GM12801 (cell line): ENCODE results near the gene CORO1C.

Experiments
- CTCF ChIP-seq: IDR thresholded peaks from one replicate; pipeline ENCODE4 v1.5.1; 2011; ENCODE audit warnings: control low read depth; ENCODE audit not compliant: insufficient read length; ENCODE audit errors: extremely low read depth

Gene CORO1C

GRCh38 chr12:108732489-108733229 is 1.3 kb upstream of the CORO1C start:
- no peak for TF ChIP-seq CTCF

GRCh38 chr12:108731866-108732461 is 646 bp upstream of the CORO1C start:
- no peak for TF ChIP-seq CTCF

- no peak for TF ChIP-seq CTCF
Measured at GRCh38 chr12:108730365-108731104, 783 bp downstream of the CORO1C start.

GRCh38 chr12:108729612-108730364 is 1.5 kb downstream of the CORO1C start:
- TF ChIP-seq CTCF: no peak

DNA sequence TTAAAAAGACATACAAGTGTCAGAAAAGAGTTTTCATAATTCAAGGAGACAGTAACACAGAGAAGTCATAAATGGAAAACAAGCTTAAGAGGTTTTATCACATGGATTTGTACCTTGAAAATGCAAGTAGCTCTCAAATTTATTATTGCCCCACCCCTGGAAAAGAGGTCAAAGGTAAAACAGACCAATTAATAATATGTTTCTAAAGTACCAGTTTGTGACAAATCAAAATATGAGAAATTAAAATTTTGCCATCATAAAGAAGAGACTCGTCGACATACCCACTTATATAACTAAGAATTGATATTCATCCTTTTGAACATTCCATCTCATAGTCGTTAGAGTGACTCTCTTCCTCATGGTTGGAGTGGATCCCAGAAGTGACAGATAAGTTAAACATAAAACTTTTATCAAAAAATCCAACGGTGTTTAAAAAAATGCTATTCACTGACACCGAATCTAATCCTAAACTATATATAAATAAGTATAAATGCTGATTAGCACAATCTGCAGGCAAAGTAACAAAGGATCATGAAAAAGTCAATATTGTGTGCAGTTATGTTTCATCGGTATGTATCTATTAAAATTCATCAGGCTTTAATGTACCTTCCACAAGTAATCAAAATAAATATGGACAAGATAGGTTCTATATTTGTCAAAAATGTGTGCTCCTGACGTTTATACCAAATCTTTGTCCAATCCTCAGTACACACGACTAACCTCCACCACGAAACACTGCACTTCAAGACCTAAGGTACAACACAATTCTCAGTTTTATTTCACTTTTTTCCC is 2.3 kb downstream of the CORO1C start:
- TF ChIP-seq CTCF: no peak

DNA sequence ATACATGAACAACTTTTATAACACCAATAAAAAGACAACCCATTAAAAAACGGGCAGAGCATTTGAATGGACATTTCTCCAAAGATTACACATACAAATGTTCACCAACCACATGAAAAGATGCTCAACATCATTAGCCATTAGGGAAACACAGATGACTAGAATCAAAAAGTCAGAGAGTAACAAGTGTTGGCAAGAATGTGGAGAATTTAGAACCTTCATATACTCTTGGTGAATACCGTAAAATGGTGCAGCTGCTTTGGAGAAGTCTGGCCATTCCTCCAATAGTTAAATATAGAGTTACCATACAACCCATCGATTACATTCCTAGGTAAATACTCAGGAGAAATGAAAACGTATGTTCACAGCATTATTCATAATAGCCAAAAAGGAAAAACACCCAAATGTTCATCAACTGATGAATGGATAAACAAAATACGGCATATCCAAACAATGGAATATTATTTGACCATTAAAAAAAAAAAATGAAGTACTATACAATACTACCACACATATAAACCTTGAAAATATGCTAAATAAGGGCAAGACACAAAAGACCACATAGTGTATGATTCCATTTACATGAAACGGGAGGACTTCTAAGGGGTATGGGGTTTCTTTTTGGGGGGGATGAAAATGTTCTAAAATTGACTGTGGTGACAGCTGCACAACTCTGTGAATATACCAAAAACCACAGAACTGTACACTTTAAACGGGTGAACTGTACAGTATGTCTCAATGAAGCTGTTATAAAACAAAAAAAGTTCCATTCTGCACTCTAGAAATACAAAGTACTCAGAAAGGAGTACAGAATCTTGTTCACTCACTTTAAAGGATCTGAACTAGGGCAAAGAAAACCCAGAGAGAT is 3.2 kb downstream of the CORO1C start:
- no peak for TF ChIP-seq CTCF
